Activated CD8-positive, alpha-beta memory T cell treated with anti-CD3 and anti-CD28 coated beads for 1 hour (primary cell): Measurements from ENCODE around the gene LMLN.
"Not testable (repeated sequence)": the region's sequence is repeated elsewhere in the genome, so short reads cannot be mapped to it uniquely, and the experiment has no call there.

ENCODE experiments used
- DNase-seq, 2 donors: peaks; one replicate each; pipeline ENCODE4 v3.0.0-alpha.2; 2020; ENCODE audit warnings: low read depth in 1 of 2; ENCODE audit errors: extremely low read depth in 1 of 2

LMLN gene

DNA sequence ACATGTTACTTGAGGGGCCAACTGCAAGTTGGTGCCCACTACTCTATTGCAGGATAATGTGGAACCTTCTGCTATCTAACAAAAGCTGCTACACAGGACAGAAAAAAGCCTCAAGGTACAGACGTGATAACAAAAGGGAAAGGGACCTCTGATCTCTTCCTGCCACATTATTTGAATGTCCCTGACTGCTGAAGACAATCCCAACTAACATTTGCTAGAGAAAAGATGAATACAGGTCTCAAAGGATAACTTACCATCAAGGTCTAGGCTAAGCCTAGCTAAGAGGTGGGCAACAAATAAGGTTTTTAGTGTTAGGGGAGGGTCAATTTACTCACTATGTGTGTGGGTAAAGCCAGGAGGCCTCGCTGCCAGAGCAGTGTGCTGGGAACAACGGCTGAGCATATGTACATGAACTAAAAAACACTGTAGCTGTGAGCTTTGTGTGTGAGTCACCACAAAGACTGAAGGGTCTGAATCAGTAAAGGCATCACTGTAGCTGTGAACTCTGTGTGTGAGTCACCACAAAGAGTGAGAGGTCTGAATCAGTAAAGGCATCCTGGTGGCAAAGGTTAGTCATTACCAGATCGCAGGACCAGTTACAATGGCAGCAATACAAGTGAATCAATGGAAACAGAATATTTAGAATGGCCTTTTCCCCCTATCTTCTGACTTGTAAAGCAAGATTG, 111.7 kb downstream of the LMLN start:
- peak in 1 of 2 donors; percentile 23 for DNase-seq

DNA sequence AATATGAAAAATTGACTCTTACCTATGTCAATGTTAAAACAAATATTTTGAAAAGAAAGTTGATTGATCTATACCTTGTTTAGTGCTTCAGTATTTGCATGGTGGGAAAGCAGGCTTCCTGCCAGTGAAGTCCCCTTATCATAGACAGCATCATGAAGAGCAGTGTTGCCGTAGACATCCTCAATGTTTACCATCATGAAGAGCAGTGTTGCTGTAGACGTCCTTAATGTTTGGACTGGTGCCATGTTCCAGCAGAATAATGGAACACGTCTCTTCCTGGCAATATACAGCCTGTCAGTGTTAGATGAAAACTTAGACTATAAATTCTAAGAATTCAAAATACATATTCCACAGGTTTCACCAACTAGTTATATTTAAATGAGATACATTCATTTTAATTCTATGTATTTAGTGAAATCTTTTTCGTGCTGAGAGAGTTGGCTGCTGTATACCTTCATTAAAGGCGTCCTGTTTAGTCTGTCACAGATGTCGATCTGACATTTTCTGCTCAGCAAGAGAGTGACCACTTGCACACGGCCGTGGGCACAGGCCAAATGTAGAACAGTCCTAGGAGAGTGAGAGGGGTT, 116.8 kb downstream of the LMLN start:
- no peak for DNase-seq

DNA sequence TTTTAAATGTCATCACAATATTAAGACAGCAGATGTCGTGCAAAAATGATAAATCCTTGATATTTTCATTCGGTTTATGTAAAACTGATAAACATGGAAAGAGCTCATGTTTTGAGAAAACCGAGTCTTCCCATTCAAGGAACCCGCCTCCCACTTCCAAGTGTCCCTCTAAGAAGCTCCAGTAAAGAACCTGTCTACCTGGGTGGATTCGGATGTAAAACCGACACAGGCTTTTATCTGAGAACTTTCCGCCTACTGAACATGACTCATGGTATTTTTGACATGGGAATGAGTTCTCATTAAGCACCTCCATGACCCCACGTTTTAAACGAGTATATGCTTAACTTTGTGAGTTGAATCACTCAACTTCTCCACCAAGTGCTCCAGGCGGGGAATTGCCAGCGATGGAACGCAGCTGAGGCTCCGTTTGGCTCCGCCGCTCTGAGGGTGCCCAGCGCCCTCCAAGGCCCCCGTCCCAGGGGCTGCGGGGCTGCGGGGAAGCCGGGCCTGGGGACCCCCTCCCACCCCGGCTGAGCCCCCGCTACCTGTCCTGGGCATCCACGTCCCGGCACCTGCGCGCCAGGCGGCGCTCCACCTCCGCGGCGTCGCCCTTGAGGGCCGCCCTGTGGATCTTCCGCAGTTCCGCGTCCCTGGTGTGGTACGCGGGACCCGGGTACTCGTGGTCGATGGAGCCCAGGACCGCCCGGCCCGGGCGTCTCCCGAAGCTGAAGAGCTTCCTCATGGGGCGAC, 119.9 kb downstream of the LMLN start:
- DNase-seq = peak in 1 of 2 donors; percentile 1

DNA sequence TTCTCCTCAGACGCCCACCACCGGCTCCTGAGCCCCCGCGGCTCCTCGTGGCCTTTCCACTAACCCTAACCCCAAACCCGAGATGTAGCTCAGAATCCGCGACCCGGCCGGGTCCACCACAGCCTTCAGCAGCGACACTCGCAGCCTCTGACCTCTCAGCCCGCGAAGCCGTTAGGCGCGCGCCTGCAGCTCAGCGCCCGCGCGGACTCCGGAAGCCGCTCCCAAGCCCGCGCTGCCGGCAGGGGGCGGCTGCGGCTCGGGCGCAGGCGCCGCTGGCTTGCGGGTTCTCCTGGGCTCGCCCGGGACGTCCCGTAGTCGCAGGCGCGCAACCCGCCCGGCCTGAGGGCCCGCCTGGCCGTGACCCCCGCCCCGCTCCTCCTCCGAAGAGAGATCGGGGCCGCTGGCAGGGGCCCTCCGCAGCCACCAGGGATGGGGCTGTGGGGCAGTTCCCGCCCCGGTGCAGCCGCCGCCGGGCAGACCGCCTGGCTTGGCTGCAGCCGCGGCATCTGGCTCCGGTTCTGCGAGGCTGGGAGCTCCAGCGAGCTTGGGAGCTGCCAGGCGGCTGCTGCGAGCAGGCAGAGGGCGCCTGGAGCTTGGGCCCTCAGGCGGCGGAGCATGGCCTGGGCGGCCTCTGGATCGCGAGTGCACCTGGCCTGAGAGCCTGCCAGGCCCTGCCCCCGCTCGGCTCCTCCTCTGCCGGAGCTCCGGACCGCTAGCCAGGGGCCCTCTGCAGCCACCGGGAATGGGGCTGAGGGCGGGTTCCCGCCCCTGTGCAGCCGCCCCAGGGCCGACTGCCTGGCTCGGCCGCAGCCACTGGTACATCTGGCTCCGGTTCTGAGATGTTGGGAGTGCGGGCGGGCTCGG, 120.7 kb downstream of the LMLN start:
- peak; percentile 27 to 61 for DNase-seq

DNA sequence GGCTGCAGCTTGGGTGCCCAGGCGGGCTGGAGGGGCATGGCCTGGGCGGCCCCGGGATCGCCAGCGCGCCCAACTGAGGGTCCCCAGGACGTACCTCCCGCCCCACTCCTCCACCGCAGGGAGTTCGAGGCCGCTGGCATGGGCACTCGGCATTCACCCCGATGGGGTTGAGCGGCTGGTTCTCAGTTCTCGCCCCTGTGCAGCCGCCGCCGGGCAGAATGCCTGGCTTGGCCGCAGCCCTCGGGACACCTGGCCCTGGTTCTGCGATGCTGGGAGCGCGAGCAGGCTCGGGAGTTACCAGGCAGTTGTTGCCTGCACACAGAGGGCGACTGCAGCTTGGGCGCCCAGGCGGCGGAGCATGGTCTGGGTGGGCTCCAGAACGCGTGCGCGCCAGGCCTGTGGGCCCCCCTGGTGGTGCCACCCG, 121.4 kb downstream of the LMLN start:
- DNase-seq = peak in 1 of 2 donors; percentile 0

DNA sequence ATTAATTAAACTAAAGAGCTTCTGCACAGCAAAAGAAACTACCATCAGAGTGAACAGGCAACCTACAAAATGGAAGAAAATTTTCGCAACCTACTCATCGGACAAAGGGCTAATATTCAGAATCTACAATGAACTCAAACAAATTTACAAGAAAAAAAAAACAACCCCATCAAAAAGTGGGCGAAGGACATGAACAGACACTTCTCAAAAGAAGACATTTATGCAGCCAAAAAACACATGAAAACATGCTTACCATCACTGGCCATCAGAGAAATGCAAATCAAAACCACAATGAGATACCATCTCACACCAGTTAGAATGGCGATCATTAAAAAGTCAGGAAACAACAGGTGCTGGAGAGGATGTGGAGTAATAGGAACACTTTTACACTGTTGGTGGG, 122.2 kb downstream of the LMLN start:
- not testable (repeated sequence) for DNase-seq

DNA sequence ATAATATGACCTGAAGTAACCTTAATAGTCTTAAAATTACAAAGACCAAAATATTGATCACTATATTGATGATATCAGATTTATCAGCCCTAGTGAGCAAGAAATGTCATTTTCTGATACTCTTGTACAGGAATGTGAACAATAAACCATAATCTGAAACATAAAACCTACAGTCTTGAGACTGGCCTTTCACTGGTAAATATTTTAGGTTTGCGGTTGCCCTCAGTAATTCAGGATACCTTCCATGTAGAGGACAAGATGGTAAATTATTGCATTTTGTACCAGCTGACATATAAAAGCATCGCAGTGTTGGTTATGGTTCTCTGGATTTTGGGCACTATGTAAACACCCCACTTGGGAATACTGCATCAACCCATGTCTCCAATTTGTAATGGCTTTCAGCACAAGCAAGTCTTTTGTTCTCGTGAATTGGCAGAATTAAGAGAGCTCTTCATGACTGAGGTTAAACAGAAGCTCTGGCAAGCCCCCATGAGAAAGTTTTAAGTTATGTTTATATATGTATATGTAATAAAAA, 128.5 kb downstream of the LMLN start:
- DNase-seq = no peak

DNA sequence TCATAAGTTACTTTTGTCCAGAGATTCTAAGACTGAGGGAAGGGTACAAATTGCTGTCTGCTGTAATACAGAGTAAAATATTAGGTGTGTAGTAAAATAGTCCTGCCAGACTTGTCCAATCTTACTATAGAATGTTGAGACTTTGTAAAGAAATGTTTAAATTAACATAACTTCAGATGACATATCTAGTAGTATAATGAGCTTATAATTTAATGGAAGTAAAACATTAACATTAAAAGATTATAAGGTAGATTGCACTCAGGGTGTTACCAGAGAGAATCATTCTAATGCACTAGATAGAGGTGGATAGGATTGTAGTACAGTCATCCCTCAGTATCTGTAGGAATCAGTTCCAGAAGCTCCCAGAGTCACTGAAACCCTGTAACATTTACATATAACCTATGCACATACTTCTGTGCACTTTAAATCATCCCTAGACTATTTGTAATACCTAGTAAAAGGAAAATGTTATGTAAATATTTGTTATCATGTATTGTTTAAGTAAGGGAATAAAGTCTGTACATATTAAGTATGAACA, 130.8 kb downstream of the LMLN start:
- no peak for DNase-seq

DNA sequence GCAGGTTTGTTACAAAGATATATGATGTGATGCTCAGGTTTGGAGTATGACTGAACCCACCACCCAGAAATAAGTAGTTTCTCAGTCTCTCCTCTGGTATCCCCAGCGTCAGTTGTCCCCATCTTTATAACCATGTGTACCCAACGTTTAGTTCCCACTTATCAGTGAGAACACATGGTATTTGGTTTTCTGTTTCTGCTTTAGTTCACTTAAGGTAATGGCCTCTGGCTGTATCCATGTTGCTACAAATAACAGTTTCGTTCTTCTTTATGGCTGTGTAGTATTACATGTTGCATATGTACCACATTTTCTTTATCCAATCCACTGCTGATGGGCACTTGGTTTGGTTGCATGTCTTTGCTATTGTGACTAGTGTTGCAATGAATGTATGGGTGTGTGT, 132.3 kb downstream of the LMLN start:
- no peak for DNase-seq

DNA sequence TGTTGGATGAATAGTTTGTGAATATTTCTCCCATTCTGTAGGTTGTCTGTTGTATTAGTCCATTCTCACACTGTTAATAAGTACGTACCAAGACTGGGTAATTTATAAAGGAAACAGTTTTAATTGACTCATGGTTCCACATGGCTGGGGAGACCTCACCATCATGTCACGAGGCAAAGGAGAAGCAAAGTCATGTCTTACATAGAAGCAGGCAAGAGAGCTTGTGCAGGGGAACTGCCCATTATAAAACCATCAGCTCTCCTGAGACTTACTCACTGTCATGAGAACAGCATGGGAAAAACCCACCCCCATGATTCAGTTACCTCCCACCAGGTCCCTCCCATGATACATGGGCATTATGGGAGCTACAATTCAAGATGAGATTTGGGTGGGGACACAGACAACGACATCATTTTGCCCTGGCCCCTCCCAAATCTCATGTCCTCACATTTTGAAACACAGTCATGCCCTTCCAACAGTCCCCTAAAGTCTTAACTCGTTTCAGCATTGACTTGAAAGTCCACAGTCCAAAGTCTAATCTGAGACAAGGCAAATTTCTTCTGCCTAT, 133.2 kb downstream of the LMLN start:
- DNase-seq = no peak
